Ovary (tissue), 3 donors: ENCODE data around the gene ABHD10.

Experiments used
- CTCF ChIP-seq, 3 donors: fragments of 450-650 bp in 2 of 3; fragments of 200-600 bp in 1 of 3; IDR thresholded peaks; one replicate each; pipeline versions ENCODE4 v1.5.1 to v1.8.0; 2016 to 2022; ENCODE audit warnings: antibody characterized with exemption in 3 of 3, mild to moderate bottlenecking in 1 of 3
- EP300 ChIP-seq: sonication (generic); formaldehyde crosslinking; IDR thresholded peaks from one replicate; pipeline ENCODE4 v1.6.1; 2017; ENCODE audit warnings: antibody characterized with exemption
- POLR2A ChIP-seq: fragments of 450-650 bp; IDR thresholded peaks from one replicate; pipeline ENCODE4 v1.6.1; 2017; ENCODE audit warnings: antibody characterized with exemption, mild to moderate bottlenecking, moderate library complexity
- donor health status: DM: no; HTN: no; CAD: no.

- TF ChIP-seq POLR2A (no peak), EP300 (no peak), CTCF (IDR thresholded peaks at IDR 0.05) (no peak)
Observed at GRCh38 chr3:111937871-111938270, 41.0 kb upstream of the ABHD10 start.
